ENCODE measurements around the gene TNPO3.

GRCh38 chr7:129052441-129052840, 2.5 kb downstream of the TNPO3 start:
- no peak for TF ChIP-seq CTCF (IDR thresholded peaks at IDR 0.05; ENCODE audit: low read depth, low read length)
- no peak for TF ChIP-seq EZH2phosphoT487 (IDR thresholded peaks at IDR 0.05; ENCODE audit: low read depth)

All from OCI-LY3 (cell line).